Vagina (tissue), 2 donors: ENCODE data around the gene CCDC178. TPM values are rescaled to one million over a fixed set of nuclear protein-coding genes. Genes with fewer than 3 reads are reported as not detected.

Source experiments
- DNase-seq, 2 donors: peaks; one replicate each; pipeline ENCODE4 v3.0.0-alpha.2; 2017; ENCODE audit errors: extremely low spot score in 2 of 2
- H3K27ac ChIP-seq: fragments of 200-600 bp; sonication (generic); one replicate; pipeline ENCODE4 v1.5.1; 2019
- H3K27me3 ChIP-seq: fragments of 200-600 bp; sonication (generic); one replicate; pipeline ENCODE4 v1.5.1; 2019
- H3K36me3 ChIP-seq, 2 donors: fragments of 200-600 bp; sonication (generic); one replicate each; pipeline ENCODE4 v1.5.1; 2017 to 2019
- H3K4me1 ChIP-seq: fragments of 200-600 bp; sonication (generic); one replicate; pipeline ENCODE4 v1.5.1; 2019
- H3K4me3 ChIP-seq, 2 donors: fragments of 200-600 bp; sonication (generic); 1 replicate in 1 of 2; 2 replicates in 1 of 2; pipeline ENCODE4 v1.5.1; 2016 to 2019
- H3K9me3 ChIP-seq: fragments of 200-600 bp; sonication (generic); one replicate; pipeline ENCODE4 v1.5.1; 2019
- CTCF ChIP-seq, 3 experiments: fragments of 450-650 bp in 2 of 3; fragments of 200-600 bp in 1 of 3; sonication (generic) in 1 of 3; IDR thresholded peaks; one replicate each; pipeline ENCODE4 v1.5.1; 2017 to 2019; ENCODE audit warnings: antibody characterized with exemption in 3 of 3, mild to moderate bottlenecking in 2 of 3, moderate library complexity in 2 of 3
- POLR2A ChIP-seq, 2 donors: fragments of 450-650 bp; IDR thresholded peaks; one replicate each; pipeline ENCODE4 v1.6.1; 2017; ENCODE audit warnings: antibody characterized with exemption in 2 of 2, mild to moderate bottlenecking in 2 of 2, moderate library complexity in 2 of 2
- POLR2AphosphoS5 ChIP-seq, 2 donors: sonication (generic); formaldehyde crosslinking; IDR thresholded peaks; one replicate each; pipeline ENCODE4 v1.9.0; 2017; ENCODE audit warnings: antibody characterized with exemption in 2 of 2, mild to moderate bottlenecking in 2 of 2, low read depth in 1 of 2; ENCODE audit not compliant: insufficient read depth in 1 of 2
- intact Hi-C: fragments of 100-400 bp; cut with DNase I; formaldehyde crosslinking; loops from one replicate; pipeline ENCODE4 v1.15.1; 2023
- total RNA-seq: library from RNA; depleted of rRNA; stranded (reverse); fragments of >200 nt; gene quantifications from one replicate; pipeline ENCODE4 v1.2.3, GENCODE V29; 2016

The CCDC178 gene
- total RNA-seq, 1 donor from 2014 or later, result 10.8 TPM

GRCh38 chr18:33444709-33445108, 4.2 kb upstream of the CCDC178 start:
- Histone ChIP-seq H3K27me3 (no peaks in the 10 kb centered on the region), H3K36me3 (no peaks in the 10 kb centered on the region), H3K9me3 (no peaks in the 10 kb centered on the region), H3K4me3 (no peak overlapping the region), H3K4me1 (peaks cover 2% of the 10 kb centered on the region), H3K27ac (no peak overlapping the region)
- TF ChIP-seq POLR2A (IDR thresholded peaks at IDR 0.05) (no peak), CTCF (IDR thresholded peaks at IDR 0.05) (no peak), POLR2AphosphoS5 (IDR thresholded peaks at IDR 0.05; ENCODE audit: insufficient read depth in 1 of 2, low read depth in 1 of 2) (no peak)
- intact Hi-C loops, result no loop called here
- no peak for DNase-seq

GRCh38 chr18:33432857-33433256, 7.7 kb downstream of the CCDC178 start:
- H3K27me3 ChIP-seq, result no peaks in the 10 kb centered on the region
- H3K4me1 ChIP-seq, result no peaks in the 10 kb centered on the region
- no peak overlapping the region for H3K4me3 ChIP-seq
- DNase-seq, result no peak
- H3K36me3 ChIP-seq, result no peaks in the 10 kb centered on the region
- TF ChIP-seq POLR2A (IDR thresholded peaks at IDR 0.05) (no peak), POLR2AphosphoS5 (IDR thresholded peaks at IDR 0.05; ENCODE audit: insufficient read depth in 1 of 2, low read depth in 1 of 2) (no peak), CTCF (IDR thresholded peaks at IDR 0.05) (no peak)
- no peak overlapping the region for H3K27ac ChIP-seq
- no peaks in the 10 kb centered on the region for H3K9me3 ChIP-seq
- intact Hi-C loops, result no loop called here

DNA sequence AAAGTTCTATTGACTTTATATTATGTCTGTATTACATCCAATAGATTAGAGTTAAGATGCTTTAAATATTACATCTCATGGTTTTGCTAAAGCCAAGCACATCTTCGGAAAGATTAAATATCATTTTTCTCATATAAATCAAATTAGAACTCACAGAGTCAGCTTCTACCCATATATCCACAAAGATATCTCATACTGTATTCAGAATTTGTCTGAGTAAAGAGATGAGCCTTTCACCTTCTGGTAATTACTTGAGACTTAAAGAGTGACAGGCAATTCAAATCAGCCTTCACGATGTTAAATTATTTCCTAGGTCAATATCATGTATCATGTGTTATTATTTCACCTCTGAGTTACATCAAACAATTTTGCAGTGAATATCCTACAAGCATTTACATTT, 13.0 kb downstream of the CCDC178 start:
- no peaks in the 10 kb centered on the region for H3K9me3 ChIP-seq
- H3K27ac ChIP-seq, result no peak overlapping the region
- TF ChIP-seq POLR2A (IDR thresholded peaks at IDR 0.05) (no peak), POLR2AphosphoS5 (IDR thresholded peaks at IDR 0.05; ENCODE audit: insufficient read depth in 1 of 2, low read depth in 1 of 2) (no peak), CTCF (IDR thresholded peaks at IDR 0.05) (no peak)
- H3K4me1 ChIP-seq, result no peaks in the 10 kb centered on the region
- H3K36me3 ChIP-seq, result no peaks in the 10 kb centered on the region
- H3K27me3 ChIP-seq, result no peaks in the 10 kb centered on the region
- intact Hi-C loops, result no loop called here
- no peak overlapping the region for H3K4me3 ChIP-seq
- DNase-seq, result no peak

- intact Hi-C loops, result no loop called here
- no peak for DNase-seq
Measured at GRCh38 chr18:33424266-33424946, 16.1 kb downstream of the CCDC178 start.

More at GRCh38 chr18:33424266-33424946, 16.1 kb downstream of the CCDC178 start:
- Histone ChIP-seq H3K4me1 (peaks cover 6% of the 10 kb centered on the region), H3K36me3 (no peaks in the 10 kb centered on the region), H3K27ac (no peak overlapping the region), H3K4me3 (no peak overlapping the region), H3K27me3 (no peaks in the 10 kb centered on the region), H3K9me3 (no peaks in the 10 kb centered on the region)
- TF ChIP-seq POLR2A (IDR thresholded peaks at IDR 0.05) (no peak), POLR2AphosphoS5 (IDR thresholded peaks at IDR 0.05; ENCODE audit: insufficient read depth in 1 of 2, low read depth in 1 of 2) (no peak), CTCF (IDR thresholded peaks at IDR 0.05) (no peak)
